ENCODE measurements around the gene CMKLR1.

DNA sequence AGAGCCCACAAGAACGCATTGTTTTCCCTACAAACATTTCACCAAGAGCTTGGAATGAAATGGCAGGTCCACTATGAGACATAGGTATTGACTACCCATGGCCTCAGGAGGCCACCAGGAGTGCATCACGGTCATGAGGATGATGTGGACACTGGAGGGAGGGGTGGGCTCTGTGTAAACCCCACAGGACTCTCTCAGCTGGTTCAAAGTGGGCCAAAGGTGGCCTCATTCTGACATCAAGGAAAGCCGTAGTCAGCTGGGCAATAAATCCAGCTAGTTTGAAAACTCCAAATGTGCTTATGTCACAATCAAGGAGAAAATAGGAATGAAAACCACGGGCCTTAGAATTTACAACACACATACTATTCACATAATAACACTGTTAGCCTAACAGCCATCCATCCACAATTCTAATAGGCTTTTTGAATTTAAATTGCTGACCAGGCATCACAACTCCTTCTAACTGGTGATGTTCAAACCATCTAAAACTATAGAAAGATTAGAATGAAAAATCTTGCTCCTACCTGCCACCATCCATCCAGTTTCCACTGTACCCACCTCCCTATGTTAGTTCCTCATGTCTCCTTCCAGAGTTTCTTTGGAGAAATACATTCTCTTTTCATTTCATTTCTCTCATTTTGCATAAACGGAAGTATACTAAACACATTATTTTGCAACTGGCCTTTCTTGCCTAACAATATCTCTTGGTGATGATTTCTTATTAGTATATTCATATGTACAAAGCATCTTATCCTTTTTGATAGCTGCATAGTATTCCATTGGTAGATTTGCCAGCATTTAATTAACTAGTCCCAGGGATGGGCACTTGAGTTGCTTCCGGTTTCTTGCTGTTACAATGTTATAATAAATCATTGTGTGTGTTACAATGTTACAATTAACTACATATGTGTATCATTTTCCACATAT lies 21.5 kb downstream of the CMKLR1 start:
- TF ChIP-seq, protein P1, sequence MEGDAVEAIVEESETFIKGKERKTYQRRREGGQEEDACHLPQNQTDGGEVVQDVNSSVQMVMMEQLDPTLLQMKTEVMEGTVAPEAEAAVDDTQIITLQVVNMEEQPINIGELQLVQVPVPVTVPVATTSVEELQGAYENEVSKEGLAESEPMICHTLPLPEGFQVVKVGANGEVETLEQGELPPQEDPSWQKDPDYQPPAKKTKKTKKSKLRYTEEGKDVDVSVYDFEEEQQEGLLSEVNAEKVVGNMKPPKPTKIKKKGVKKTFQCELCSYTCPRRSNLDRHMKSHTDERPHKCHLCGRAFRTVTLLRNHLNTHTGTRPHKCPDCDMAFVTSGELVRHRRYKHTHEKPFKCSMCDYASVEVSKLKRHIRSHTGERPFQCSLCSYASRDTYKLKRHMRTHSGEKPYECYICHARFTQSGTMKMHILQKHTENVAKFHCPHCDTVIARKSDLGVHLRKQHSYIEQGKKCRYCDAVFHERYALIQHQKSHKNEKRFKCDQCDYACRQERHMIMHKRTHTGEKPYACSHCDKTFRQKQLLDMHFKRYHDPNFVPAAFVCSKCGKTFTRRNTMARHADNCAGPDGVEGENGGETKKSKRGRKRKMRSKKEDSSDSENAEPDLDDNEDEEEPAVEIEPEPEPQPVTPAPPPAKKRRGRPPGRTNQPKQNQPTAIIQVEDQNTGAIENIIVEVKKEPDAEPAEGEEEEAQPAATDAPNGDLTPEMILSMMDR (IDR thresholded peaks at IDR 0.05), result no peak
- no peak for TF ChIP-seq EP300 (IDR thresholded peaks at IDR 0.05)
